ENCODE measurements around the gene ITGA11. TPM values are rescaled to one million over a fixed set of nuclear protein-coding genes. Genes with fewer than 3 reads are reported as not detected.

The ITGA11 gene
- total RNA-seq, 1 donor from 2014 or later, result 0.28 TPM

DNA sequence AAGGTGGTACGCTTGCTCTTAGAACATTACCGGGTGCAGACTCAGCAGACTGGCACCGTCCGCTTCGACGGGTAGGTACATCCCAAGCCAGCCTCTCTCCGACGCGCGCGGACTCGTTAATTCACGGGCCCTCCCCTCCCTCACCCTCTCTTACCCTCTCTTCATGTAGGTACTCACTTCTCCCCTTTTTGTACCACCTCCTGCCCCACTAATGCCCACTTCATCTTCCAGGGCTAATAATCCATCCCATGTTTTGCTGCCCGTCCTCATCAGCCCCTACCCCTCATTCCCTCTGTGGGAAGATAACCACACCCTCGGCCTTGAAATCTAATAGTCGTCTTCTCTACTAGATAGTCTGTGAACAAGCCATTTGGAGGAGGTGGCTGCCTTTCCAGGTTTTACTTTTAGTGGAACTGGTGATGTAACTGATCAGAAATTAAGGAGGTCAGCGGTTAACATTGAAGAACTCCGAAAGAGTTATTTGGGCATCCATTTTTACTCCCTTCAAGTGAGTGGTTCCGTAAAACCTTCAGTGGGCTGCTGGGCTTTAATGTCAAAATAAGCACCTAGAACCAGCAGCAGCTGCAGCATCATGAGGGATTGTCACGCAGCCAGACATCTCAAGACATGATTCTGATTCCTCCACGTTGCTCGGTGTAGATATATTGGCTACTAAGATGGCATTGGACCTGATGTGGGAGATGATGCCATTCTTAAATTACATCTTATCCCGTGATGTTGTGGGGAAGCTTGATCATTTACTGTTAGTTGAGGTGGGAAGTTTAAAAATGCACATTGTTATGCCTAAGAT, 153.2 kb downstream of the ITGA11 start:
- H3K9me3 Mint-ChIP-seq (ENCODE audit: unreplicated experiment), result no peaks in the 10 kb centered on the region
- DNase-seq (ENCODE audit: low spot score), result no peak
- peaks cover 61% of the 10 kb centered on the region for H3K4me1 Mint-ChIP-seq (ENCODE audit: unreplicated experiment)
- peak overlapping the region; percentile 88 for H3K27ac Mint-ChIP-seq (ENCODE audit: unreplicated experiment)
- H3K4me3 Mint-ChIP-seq (ENCODE audit: unreplicated experiment), result peak overlapping the region; percentile 99
- H3K27me3 Mint-ChIP-seq (ENCODE audit: unreplicated experiment), result peaks cover 2% of the 10 kb centered on the region
- H3K36me3 Mint-ChIP-seq (ENCODE audit: low read depth, unreplicated experiment), result no peaks in the 10 kb centered on the region
- TF ChIP-seq, protein P1, sequence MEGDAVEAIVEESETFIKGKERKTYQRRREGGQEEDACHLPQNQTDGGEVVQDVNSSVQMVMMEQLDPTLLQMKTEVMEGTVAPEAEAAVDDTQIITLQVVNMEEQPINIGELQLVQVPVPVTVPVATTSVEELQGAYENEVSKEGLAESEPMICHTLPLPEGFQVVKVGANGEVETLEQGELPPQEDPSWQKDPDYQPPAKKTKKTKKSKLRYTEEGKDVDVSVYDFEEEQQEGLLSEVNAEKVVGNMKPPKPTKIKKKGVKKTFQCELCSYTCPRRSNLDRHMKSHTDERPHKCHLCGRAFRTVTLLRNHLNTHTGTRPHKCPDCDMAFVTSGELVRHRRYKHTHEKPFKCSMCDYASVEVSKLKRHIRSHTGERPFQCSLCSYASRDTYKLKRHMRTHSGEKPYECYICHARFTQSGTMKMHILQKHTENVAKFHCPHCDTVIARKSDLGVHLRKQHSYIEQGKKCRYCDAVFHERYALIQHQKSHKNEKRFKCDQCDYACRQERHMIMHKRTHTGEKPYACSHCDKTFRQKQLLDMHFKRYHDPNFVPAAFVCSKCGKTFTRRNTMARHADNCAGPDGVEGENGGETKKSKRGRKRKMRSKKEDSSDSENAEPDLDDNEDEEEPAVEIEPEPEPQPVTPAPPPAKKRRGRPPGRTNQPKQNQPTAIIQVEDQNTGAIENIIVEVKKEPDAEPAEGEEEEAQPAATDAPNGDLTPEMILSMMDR (IDR thresholded peaks at IDR 0.05; ENCODE audit: unreplicated experiment), result no peak

DNA sequence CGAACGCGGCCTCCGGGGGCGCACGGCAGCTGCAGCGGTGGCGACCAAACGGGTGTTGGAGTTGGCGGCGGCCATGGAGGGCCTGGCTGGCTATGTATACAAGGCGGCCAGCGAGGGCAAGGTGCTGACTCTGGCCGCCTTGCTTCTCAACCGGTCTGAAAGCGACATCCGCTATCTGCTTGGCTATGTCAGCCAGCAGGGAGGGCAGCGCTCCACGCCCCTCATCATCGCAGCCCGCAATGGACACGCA, 153.7 kb downstream of the ITGA11 start:
- TF ChIP-seq, protein P1 (IDR thresholded peaks at IDR 0.05; ENCODE audit: unreplicated experiment), result no peak
- H3K27me3 Mint-ChIP-seq (ENCODE audit: unreplicated experiment), result peaks cover 2% of the 10 kb centered on the region
- no peaks in the 10 kb centered on the region for H3K36me3 Mint-ChIP-seq (ENCODE audit: low read depth, unreplicated experiment)
- H3K4me3 Mint-ChIP-seq (ENCODE audit: unreplicated experiment), result peak overlapping the region; percentile 99
- H3K9me3 Mint-ChIP-seq (ENCODE audit: unreplicated experiment), result no peaks in the 10 kb centered on the region
- peaks cover 66% of the 10 kb centered on the region for H3K4me1 Mint-ChIP-seq (ENCODE audit: unreplicated experiment)
- peak overlapping the region; percentile 88 for H3K27ac Mint-ChIP-seq (ENCODE audit: unreplicated experiment)
- no peak for DNase-seq (ENCODE audit: low spot score)

DNA sequence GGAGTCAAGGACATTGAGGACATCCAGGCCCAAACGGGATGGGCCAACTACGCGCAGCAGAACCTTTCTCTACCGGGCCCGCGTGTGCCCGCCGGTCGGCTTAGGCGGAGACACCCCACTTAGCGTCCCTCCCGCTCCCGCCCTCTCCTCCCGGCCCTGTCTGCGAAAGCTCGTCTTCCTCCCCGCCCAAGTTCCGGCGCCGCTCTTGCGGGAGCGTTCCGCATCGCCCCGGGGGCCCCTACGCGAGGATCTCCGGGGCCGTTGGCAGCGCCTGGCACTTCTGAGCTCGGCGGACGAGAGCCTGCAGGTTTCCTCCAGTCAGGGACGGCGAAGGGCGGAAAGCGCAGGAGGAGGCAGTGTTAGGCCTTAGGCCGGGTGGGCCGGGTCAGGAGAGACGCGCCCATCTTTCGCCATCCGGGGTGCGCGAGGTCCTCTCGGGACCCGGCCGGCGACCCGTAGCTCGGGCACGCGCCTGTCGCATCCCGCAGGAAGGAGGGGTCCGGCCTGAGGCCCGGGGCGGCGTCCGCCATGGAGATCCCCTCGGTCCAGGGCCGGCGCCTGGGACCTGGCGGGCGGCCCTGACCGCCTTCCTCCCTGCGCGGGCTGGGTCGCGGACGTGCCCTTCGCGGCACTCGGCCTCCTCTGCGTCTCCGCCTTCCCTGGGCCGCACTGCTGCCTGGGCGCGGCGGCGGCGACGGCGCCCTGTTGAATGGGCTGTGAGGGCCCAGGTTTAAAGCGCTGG, 154.2 kb downstream of the ITGA11 start, which contains the start of gene FEM1B:
Gene FEM1B (plus strand): TSS at position 143 of the 742 bp plus-strand sequence. CDS start 673 bp downstream, outside the sequence.
- Mint-ChIP-seq H3K36me3 (ENCODE audit: low read depth, unreplicated experiment) (no peaks in the 10 kb centered on the region), H3K9me3 (ENCODE audit: unreplicated experiment) (no peaks in the 10 kb centered on the region), H3K4me3 (ENCODE audit: unreplicated experiment) (peak within 1 kb of the TSS; percentile 99), H3K27ac (ENCODE audit: unreplicated experiment) (peak within 1 kb of the TSS; percentile 88), H3K27me3 (ENCODE audit: unreplicated experiment) (peaks cover 2% of the 10 kb centered on the region), H3K4me1 (ENCODE audit: unreplicated experiment) (peaks cover 66% of the 10 kb centered on the region)
- TF ChIP-seq, protein P1 (IDR thresholded peaks at IDR 0.05; ENCODE audit: unreplicated experiment), result no peak
- DNase-seq (ENCODE audit: low spot score), result peak; percentile 78

DNA sequence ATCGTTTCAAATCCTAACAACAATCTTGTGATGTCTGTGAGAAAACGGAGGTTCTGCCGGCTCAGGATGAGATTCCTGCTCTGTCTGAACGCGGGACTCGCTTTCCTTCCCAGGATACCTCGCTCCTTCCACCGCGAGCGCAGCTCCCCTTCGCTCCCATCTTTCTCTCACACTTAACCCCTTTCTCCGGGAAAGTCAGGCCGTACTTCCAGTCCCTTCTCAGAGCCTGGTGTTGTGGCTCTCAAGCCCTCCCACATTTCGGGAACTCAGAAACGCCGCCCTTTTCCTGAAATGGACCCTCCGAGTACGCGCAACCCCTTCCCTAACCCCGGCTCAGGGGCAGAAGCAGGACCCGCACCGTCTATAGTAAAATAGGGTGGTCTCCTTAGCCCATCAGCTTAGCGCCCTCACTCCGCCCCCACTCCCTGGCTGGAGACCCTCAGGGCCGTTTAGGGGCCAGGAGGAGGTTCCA, 154.8 kb downstream of the ITGA11 start:
- Mint-ChIP-seq H3K4me1 (ENCODE audit: unreplicated experiment) (peaks cover 66% of the 10 kb centered on the region), H3K36me3 (ENCODE audit: low read depth, unreplicated experiment) (no peaks in the 10 kb centered on the region), H3K27me3 (ENCODE audit: unreplicated experiment) (peaks cover 2% of the 10 kb centered on the region), H3K4me3 (ENCODE audit: unreplicated experiment) (peak overlapping the region; percentile 99), H3K9me3 (ENCODE audit: unreplicated experiment) (no peaks in the 10 kb centered on the region), H3K27ac (ENCODE audit: unreplicated experiment) (peak overlapping the region; percentile 59)
- TF ChIP-seq, protein P1 (IDR thresholded peaks at IDR 0.05; ENCODE audit: unreplicated experiment), result no peak
- DNase-seq (ENCODE audit: low spot score), result peak; percentile 58

DNA sequence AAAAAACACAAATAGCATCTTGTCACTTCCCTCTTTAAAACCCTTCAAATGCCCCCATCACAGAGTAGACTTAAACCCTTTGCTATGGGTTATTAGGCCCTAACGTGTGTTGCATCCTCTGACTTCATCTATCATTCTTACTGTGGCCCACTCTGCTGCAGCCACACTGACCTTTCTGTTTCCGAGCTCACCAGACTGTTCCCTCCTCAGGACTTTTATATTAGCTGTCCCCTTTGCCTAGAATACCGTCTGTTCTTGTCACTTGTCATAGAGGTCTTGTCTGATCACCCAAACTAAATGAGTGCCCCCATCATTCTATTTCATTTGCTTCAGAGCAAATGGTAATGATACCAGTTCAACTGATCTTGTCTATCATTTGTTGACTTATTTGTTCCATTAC, 155.3 kb downstream of the ITGA11 start:
- Mint-ChIP-seq H3K36me3 (ENCODE audit: low read depth, unreplicated experiment) (no peaks in the 10 kb centered on the region), H3K27me3 (ENCODE audit: unreplicated experiment) (peaks cover 2% of the 10 kb centered on the region), H3K4me1 (ENCODE audit: unreplicated experiment) (peaks cover 61% of the 10 kb centered on the region), H3K9me3 (ENCODE audit: unreplicated experiment) (no peaks in the 10 kb centered on the region), H3K4me3 (ENCODE audit: unreplicated experiment) (peak overlapping the region; percentile 99), H3K27ac (ENCODE audit: unreplicated experiment) (peak overlapping the region; percentile 59)
- TF ChIP-seq, protein P1 (IDR thresholded peaks at IDR 0.05; ENCODE audit: unreplicated experiment), result no peak
- no peak for DNase-seq (ENCODE audit: low spot score)

Measured in endothelial cell (in vitro differentiated cells).